Lower lobe of right lung (tissue), 2 donors: Measurements from ENCODE around the gene ZNF865. TPM values are rescaled to one million over a fixed set of nuclear protein-coding genes. Genes with fewer than 3 reads are reported as not detected.

Experiments used
- ATAC-seq, 2 donors: fragments of 200-7000 bp; cut with Tn5 transposase; one replicate each; pipeline ENCODE4 v1.9.1; 2020 to 2022; ENCODE audit warnings: mild to moderate bottlenecking in 2 of 2, moderate library complexity in 2 of 2
- DNase-seq: peaks from one replicate; pipeline ENCODE4 v3.0.0-alpha.2; 2020
- H3K27ac ChIP-seq: fragments of 200-600 bp; one replicate; pipeline ENCODE4 v1.8.0; 2022
- H3K27me3 ChIP-seq: fragments of 200-600 bp; one replicate; pipeline ENCODE4 v1.8.0; 2022; ENCODE audit warnings: low read depth
- H3K36me3 ChIP-seq: fragments of 200-600 bp; one replicate; pipeline ENCODE4 v1.8.0; 2022; ENCODE audit warnings: mild to moderate bottlenecking
- H3K4me1 ChIP-seq: fragments of 200-600 bp; one replicate; pipeline ENCODE4 v1.8.0; 2022
- H3K4me3 ChIP-seq: fragments of 200-600 bp; one replicate; pipeline ENCODE4 v1.8.0; 2022; ENCODE audit warnings: mild to moderate bottlenecking
- H3K9me3 ChIP-seq: fragments of 200-600 bp; one replicate; pipeline ENCODE4 v1.8.0; 2022
- CTCF ChIP-seq: fragments of 200-600 bp; IDR thresholded peaks from one replicate; pipeline ENCODE4 v1.8.0; 2022; ENCODE audit warnings: antibody characterized with exemption, mild to moderate bottlenecking
- intact Hi-C: fragments of 100-400 bp; cut with DNase I; formaldehyde crosslinking; loops from one replicate; pipeline ENCODE4 v1.11.0; 2022
- total RNA-seq: library from RNA; stranded (reverse); fragmentation: NEBNext Ultra II Directional; extraction: Animal tissue kit (Norgen Biotek cat#: 25700); gene quantifications from one replicate; pipeline ENCODE4 v1.2.1, GENCODE V29; 2021
- donor health status: DM: no; HTN: yes; CAD: no; lungs with severe emphysema.

Gene ZNF865
- total RNA-seq, 1 donor from 2014 or later = 16.5 TPM

GRCh38 chr19:55598034-55598433 lies 7.4 kb upstream of the ZNF865 start:
- Histone ChIP-seq H3K4me3 (no peak overlapping the region), H3K9me3 (no peaks in the 10 kb centered on the region), H3K27ac (peak overlapping the region; percentile 98), H3K4me1 (peaks cover 17% of the 10 kb centered on the region), H3K27me3 (no peaks in the 10 kb centered on the region), H3K36me3 (peaks cover 41% of the 10 kb centered on the region)
- DNase-seq = no peak
- intact Hi-C loops = no loop called here
- ATAC-seq = no peak
- no peak for TF ChIP-seq CTCF

DNA sequence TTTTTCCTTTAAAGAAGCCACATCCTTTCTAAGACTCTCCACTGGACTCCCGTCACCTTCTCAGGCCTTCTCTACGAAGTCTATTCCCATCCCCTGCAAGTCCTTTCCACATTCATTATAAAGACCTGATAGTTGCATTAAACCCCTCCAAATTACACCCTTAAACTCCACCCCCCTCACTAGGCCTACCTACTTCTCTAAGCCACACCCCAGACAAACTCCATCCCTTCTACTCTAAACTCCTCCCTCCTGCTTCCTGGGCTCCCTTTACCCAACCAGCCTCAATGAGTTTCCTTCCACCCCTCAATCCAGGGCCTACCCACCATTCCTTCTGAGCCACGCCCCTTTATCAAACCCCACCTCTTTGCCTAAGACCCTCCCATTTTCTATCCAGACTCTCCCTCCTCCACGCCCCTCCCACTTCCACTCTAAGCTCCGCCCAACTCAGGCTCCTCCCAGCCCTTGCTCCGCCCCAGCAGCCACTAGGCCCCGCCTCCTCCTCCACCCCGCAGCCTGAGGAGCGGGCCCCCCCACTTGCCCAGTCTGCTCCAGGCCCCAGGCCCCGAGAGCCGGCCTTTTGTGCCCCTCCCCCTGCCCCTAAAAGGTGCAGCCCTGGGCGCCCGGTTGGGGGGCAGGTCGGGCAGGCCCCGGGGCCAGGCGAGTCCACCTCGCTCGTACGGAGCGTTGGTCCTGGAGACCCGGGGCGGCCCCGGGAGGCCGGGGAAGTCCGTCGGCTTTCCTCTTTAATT lies 6.6 kb upstream of the ZNF865 start:
- H3K9me3 ChIP-seq = no peaks in the 10 kb centered on the region
- peaks cover 20% of the 10 kb centered on the region for H3K4me1 ChIP-seq
- DNase-seq = peak; percentile 93
- ATAC-seq = peak; percentile 90 to 95
- H3K27ac ChIP-seq = peak overlapping the region; percentile 98
- TF ChIP-seq CTCF = no peak
- H3K27me3 ChIP-seq = no peaks in the 10 kb centered on the region
- intact Hi-C loops = no loop called here
- peaks cover 35% of the 10 kb centered on the region for H3K36me3 ChIP-seq
- H3K4me3 ChIP-seq = peak overlapping the region; percentile 83

DNA sequence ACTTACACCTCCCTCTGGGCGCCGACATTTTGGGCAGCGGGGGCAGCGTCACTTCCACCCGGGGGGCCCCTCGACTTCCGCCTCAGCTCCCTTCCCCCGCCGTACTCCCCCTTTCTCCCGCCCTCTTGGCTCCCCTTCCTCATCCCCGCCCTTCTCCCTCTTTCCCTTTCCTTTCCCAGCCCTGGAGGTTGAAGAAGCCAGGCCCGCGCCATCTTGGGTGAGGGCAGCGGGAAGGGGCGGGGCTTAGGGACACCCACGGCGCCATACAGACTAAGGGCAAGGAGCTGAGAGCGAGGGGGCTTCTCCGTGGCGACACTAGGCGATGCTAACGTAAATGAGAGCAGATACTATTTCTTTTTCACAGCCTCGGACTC lies 6.0 kb upstream of the ZNF865 start, which contains the start of gene FIZ1:
Gene FIZ1, minus strand, starts transcription at position 50 of the 374 bp plus-strand sequence. CDS start 1,652 bp downstream, outside the sequence.
- ATAC-seq = peak; percentile 93 to 95
- intact Hi-C loops = no loop called here
- peak; percentile 97 for DNase-seq
- Histone ChIP-seq H3K27me3 (no peaks in the 10 kb centered on the region), H3K9me3 (no peaks in the 10 kb centered on the region), H3K36me3 (peaks cover 33% of the 10 kb centered on the region), H3K4me1 (peaks cover 26% of the 10 kb centered on the region), H3K4me3 (peak within 1 kb of the TSS; percentile 83), H3K27ac (peak within 1 kb of the TSS; percentile 98)
- TF ChIP-seq CTCF = no peak

DNA sequence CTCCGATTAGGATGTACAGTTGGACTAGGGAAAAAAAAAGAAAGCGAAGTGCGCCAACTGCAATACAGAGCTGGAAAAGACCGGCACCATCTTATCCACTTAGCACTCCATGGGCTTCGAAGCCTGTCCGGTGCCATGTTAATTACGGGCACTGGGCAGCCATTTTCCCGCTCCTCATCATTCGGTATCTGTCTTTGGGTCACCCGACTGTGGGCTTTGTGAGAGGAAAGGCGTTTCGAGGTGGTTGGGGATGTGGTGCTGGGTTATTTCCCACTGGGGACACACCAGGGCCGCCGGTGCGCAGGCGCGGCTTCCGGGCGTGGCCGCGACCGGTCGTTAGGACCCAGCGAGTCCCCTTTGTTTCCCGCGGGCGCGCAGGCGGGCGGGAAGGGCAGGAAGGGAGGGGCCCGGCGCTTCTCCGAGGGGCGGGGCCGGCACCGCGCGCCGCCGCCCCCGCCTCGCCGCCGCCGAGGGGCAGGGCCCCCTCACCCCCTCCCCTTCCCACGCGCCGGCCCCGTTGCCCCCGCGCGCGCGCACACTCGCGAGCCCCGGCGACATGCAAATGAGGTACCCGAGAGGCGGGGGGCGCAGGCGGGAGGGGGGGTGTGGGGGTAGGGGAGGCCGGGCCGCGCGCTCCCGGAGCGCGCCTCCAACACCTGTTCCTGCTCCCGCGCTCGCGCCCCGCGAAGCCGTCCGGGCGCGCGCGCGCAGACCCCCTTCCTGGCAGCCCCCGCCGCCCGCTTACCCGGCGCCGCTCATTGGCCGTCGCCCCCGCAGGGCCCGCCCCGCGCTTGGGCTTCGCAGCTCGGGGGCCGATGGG lies 5.4 kb upstream of the ZNF865 start, which contains the start of gene ZNF524:
Gene ZNF524, plus strand, starts transcription at position 447 of the 820 bp plus-strand sequence. CDS start 1,825 bp downstream, outside the sequence.
- no peak for TF ChIP-seq CTCF
- no peaks in the 10 kb centered on the region for H3K9me3 ChIP-seq
- H3K36me3 ChIP-seq = peaks cover 28% of the 10 kb centered on the region
- intact Hi-C loops = no loop called here
- peaks cover 30% of the 10 kb centered on the region for H3K4me1 ChIP-seq
- H3K4me3 ChIP-seq = peak within 1 kb of the TSS; percentile 83
- H3K27ac ChIP-seq = peak within 1 kb of the TSS; percentile 98
- DNase-seq (peak; percentile 90), ATAC-seq (peak; percentile 74 to 77)
- no peaks in the 10 kb centered on the region for H3K27me3 ChIP-seq

DNA sequence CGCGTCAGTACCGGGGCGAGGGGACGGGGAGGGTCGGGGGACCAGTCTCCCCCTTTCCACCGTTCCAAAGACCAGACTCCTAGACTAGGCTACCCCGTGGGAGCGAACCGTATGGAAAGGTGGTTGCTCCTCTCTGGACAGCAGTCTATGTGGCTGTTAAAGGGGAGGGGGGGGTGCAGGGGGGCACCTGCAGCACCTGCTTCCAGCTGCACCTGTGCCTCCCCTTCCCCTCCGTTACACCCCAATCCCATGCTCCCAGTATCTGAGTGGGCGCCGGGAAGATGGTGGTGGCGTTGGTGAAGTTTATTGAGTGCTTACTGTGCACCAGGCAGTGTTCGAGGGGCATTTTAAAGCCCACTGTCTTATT lies 4.8 kb upstream of the ZNF865 start:
- peaks cover 23% of the 10 kb centered on the region for H3K36me3 ChIP-seq
- H3K4me1 ChIP-seq = peaks cover 30% of the 10 kb centered on the region
- H3K4me3 ChIP-seq = peak overlapping the region; percentile 83
- peak overlapping the region; percentile 98 for H3K27ac ChIP-seq
- no peaks in the 10 kb centered on the region for H3K27me3 ChIP-seq
- DNase-seq = no peak
- no peaks in the 10 kb centered on the region for H3K9me3 ChIP-seq
- intact Hi-C loops = no loop called here
- TF ChIP-seq CTCF = no peak
- no peak for ATAC-seq
